Measurements from ENCODE around the gene DLL1.

Gene DLL1

DNA sequence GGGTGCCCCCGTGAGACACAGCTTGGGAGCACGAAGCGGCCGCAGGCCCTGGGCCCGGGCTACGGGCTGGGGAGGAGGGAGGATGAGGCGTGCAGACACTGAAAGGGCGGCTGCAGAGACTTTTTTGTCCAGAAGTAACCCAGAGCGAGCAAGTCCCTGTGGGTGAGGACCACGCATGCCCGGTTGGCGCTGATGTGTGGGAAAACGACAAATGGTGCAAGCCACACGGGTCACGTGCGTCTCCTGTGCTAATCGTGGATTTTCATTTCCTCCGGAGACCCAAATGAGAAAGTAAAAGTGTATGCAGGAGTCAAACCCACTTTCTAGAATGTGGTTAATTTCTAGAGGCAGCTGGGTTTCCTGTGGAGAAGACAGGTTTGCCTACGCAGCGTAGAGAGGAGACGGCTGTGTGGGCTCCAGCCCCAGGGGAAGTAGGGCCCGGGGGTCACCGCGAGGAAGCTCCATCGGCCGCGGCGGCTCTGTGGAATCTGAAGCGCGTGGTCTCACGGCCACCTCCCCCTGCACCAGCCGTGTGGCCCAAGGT is 19.0 kb downstream of the DLL1 start:
- TF ChIP-seq, protein P1, sequence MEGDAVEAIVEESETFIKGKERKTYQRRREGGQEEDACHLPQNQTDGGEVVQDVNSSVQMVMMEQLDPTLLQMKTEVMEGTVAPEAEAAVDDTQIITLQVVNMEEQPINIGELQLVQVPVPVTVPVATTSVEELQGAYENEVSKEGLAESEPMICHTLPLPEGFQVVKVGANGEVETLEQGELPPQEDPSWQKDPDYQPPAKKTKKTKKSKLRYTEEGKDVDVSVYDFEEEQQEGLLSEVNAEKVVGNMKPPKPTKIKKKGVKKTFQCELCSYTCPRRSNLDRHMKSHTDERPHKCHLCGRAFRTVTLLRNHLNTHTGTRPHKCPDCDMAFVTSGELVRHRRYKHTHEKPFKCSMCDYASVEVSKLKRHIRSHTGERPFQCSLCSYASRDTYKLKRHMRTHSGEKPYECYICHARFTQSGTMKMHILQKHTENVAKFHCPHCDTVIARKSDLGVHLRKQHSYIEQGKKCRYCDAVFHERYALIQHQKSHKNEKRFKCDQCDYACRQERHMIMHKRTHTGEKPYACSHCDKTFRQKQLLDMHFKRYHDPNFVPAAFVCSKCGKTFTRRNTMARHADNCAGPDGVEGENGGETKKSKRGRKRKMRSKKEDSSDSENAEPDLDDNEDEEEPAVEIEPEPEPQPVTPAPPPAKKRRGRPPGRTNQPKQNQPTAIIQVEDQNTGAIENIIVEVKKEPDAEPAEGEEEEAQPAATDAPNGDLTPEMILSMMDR (conservative IDR thresholded peaks at IDR 0.05; ENCODE audit: low read depth, low read length) = no peak
- DNase-seq (ENCODE audit: low read depth) = no peak
- H3K4me3 ChIP-seq (ENCODE audit: low read length) = no peak overlapping the region

DNA sequence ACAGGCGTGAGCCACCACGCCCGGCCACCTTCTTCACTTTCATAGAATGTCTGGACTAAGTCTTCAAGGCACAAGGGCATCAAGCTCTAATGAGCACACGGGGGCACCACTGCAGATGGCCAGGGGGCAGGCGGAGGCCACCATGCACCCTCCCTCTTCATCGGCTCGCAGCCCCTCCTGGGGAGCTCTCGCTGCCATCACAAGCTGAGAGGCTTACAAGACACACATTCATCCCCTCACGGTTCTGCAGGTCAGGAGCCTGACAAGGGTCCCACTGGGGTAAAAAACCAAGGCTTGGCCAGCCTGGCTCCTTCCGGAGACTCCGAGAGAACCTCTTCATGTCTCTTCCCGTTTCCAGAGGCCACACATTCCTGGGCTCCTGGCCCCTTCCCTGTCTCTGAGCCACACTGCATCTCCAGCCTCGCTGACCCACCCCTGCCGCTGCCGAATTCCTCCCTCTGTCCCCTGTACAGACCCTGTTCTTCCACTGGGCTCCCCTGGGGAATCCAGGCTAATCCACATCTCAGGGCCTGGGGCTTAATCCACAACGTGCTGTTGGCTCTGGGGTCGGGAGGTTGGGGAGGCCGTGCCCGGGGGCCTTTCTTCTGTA is 19.8 kb downstream of the DLL1 start:
- no peak for DNase-seq (ENCODE audit: low read depth)
- H3K4me3 ChIP-seq (ENCODE audit: low read length) = no peak overlapping the region
- TF ChIP-seq, protein P1 (conservative IDR thresholded peaks at IDR 0.05; ENCODE audit: low read depth, low read length) = no peak

DNA sequence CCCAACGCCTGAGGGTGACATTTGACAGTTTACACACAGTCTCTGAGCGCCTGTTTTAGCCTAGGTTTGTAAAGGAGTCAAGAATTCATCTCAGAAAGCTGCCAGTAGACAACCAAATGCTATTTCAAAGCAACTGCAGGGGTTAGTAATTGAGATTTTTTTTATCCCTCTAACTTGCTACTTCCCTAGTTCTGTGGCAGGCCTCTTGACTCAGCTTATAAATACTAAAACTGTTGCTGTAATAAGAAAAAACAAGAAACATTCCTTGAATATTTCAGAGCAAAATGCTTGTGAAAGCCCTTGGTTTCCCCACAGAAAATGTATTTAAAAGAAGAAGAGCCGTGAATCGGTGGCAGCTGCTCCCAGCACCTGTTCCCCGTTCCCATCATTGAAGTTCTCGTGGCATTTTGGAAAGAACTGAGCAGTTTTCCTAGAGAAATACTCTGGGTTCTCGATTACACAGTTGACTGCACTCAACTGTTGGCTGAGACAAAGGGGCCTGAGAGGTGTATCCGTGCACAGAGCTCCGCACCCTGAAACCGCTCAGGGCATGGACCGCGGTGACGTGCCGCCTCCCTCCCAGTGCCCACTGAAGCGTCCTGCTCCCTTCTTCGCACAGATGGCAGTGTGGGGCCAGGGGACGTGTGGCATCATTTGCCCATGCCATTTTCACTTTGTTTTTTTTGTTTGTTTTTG is 20.9 kb downstream of the DLL1 start:
- no peak for DNase-seq (ENCODE audit: low read depth)
- TF ChIP-seq, protein P1 (conservative IDR thresholded peaks at IDR 0.05; ENCODE audit: low read depth, low read length) = no peak
- H3K4me3 ChIP-seq (ENCODE audit: low read length) = no peak overlapping the region

DNA sequence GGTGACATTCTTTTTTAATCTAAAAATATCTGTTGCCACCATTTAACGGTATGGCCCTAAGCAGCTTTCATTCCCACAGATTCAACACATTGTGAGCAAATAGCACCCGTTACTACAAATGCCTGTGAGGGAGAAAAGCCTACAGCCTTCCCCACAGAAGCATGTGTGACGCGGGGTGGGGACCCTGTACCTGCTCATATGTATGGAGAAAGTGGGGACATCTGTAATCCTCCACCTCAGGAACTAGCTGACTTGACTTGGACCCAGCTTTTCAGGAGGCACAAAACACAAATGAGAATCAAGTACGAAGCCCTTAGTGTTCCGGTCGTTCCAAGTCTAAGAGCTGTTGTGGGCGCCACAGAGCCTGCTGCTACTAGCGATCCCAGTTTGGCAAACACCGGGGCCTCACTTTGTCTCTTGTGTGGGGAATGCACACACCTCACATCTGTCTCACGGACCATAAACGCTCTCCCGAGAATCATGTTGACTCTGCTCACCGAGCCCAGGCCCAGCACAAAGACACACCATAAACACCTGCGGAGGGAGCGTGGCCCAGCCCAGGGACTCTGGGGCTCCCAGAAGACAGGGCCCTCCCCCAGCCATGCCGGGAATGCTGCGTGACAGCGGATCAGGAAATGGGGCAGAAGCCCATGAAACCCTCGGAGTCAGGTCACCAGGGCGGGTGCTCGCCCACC is 21.6 kb downstream of the DLL1 start:
- TF ChIP-seq, protein P1 (conservative IDR thresholded peaks at IDR 0.05; ENCODE audit: low read depth, low read length) = no peak
- DNase-seq (ENCODE audit: low read depth) = no peak
- no peak overlapping the region for H3K4me3 ChIP-seq (ENCODE audit: low read length)

DNA sequence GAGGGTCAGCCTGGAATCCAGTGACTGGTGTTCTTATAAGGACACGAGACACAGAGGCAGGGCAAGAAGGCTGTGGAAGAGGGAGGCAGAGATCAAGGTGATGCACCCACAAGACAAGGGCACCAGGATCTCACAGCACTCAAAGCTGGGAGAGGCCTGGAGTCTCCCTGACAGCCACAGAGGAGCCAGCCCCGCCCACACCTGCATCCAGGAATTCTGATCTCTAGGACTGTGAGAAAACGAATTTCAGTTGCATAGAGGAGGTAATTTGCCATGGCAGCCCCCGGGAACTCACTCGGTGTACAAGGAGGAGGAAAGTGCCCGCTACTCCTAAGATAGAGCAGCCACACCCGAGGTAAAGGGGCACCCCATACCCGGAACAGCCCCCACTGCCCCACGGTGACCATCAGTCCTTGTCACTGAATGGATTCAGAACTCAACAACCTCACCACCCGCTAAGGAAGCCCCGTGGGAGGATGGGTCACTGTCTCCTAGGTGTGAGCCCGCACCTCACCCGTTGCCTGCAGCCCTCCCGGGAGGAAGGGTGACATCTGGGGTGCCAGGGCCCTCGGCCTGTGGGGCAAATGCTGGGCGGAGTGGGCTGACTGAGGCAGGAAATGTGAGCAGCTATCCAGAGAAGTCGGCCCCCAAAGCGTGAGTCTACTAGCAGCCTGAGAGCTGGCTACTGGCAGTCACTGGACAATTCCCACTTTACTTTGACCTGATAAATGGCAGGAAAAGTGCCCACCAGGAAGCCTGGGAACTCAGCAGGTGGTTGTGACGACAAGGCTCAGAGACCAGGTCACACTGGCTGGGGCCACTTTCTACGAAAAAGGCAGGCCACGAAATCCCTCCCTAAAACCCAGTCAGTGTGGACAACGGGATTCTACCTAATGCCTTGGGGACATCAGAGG is 22.4 kb downstream of the DLL1 start:
- H3K4me3 ChIP-seq (ENCODE audit: low read length) = no peak overlapping the region
- TF ChIP-seq, protein P1 (conservative IDR thresholded peaks at IDR 0.05; ENCODE audit: low read depth, low read length) = no peak
- no peak for DNase-seq (ENCODE audit: low read depth)

DNA sequence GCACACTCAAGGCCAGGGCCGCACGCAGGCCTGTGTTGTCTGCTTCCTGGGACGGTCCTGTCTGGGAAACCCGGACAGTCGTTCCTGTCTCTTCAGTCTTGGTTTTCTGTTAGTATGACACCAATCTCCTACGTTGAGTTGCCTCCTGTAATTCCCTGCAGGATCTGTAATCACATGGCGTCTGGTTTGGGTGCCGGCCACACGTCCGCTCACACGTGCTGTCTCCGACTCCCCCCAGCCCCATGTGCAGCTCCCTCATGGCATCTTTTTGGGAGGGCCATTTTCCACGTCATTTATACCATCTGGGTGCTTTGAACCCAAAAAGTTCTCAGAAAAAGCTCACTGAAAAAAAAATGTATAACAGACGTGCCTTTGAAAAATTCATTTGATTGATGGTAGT is 23.2 kb downstream of the DLL1 start:
- no peak overlapping the region for H3K4me3 ChIP-seq (ENCODE audit: low read length)
- no peak for DNase-seq (ENCODE audit: low read depth)
- TF ChIP-seq, protein P1 (conservative IDR thresholded peaks at IDR 0.05; ENCODE audit: low read depth, low read length) = no peak
